HG03139 (cell line): ENCODE data around the gene HGD.
A peak's percentile ranks its signal among the peaks of the same experiment; 100 is the strongest.
"Not testable (repeated sequence)": the region's sequence is repeated elsewhere in the genome, so short reads cannot be mapped to it uniquely, and the experiment has no call there.

Experiments
- ATAC-seq: cut with Tn5 transposase; IDR thresholded peaks from one replicate; pipeline ENCODE4 v1.9.1; 2021; ENCODE audit not compliant: unreplicated experiment

The HGD gene, protein sequence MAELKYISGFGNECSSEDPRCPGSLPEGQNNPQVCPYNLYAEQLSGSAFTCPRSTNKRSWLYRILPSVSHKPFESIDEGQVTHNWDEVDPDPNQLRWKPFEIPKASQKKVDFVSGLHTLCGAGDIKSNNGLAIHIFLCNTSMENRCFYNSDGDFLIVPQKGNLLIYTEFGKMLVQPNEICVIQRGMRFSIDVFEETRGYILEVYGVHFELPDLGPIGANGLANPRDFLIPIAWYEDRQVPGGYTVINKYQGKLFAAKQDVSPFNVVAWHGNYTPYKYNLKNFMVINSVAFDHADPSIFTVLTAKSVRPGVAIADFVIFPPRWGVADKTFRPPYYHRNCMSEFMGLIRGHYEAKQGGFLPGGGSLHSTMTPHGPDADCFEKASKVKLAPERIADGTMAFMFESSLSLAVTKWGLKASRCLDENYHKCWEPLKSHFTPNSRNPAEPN

DNA sequence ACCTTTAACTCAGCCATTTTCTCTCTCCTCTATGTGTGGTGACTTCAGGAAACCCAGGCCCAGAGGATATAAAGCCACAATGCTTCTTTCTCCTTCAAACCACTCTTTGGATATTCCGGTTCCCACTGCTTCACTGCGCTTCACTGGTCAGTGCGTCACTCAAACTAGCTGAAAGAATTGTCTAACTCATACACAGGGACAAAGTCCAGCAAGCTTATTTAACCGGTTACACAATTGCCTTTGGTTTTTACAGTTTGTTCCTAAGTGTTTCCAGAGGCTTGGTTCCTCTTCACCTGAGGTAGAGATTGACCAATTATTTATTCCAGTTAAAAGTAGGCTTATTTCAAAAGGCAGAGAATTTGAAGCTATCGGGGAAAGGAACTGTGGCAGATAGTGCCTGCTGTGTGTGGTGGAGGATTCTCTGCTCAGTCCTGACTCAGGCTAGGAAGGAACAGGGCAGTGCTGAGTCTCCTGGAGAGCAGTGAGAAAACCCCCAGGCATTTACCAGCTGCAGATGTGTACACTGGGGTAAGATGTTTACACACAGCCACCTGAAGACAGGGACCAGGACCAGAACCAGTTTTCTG, at the start of gene HGD:
HGD (minus strand) TSS at position 145 of the 587 bp plus-strand sequence; CDS start at position 17, 128 bp downstream.
- ATAC-seq, result no peak

DNA sequence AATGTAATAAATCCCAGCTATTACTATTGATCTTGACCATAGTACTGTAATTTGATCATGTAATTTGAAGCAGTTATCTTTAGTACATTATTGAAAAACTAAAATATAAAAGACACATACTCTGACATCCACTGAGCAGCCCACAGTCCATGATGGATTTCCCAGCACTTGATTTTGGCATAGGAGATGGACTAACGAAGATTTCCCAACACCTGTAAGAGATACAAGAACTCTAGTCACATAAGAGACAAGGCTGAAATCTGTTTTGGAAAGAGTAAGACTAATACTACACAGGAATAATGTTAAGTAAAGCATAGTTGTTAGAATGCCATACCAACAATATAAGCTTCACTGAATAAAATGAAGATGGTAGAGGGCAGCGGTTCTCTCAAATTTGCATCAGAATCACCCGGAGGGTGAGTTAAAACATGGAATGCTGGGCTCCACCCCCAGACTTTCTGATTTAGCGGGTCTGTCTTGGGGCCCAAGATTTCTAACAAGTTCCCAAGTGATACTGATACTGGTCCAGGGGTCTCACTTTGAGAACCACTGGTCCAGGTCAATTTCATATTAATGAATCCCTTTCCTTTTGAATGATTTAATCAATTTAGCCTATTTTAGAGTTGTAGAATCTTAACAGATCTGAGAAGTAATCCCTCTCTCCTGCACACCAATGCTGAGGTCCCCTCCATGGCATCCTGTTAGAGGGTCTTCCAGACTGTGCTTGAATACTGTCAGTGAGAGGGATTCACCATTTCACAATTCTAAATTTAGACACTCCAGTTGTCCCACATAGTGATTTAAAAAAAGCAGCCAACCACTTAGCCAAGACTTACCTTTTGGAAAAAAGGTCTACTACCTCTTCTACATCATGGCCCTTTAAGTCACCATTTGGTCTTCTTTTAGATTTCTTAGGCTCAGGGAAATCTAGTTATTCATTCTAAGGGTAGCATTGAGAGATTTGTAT, 48.8 kb upstream of the HGD start:
- ATAC-seq, result no peak

DNA sequence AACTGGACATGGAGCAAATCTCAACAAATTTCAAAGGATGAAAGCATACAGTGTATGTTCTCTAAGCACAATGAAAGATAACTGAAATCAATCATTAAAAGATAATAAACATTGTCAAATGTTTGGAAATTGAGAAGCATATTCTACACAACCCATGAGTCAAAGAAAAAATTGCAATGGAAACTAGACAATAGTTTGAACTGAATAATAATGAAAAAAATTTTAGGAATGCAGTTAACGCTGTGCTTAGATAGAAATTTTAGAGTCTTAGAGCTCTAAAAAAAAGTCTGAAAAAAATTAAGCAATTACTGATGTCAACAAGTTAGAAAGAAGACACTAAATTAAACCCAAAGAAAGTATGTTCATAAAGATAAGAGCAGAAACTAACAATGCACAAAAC, 44.8 kb upstream of the HGD start:
- no peak for ATAC-seq

DNA sequence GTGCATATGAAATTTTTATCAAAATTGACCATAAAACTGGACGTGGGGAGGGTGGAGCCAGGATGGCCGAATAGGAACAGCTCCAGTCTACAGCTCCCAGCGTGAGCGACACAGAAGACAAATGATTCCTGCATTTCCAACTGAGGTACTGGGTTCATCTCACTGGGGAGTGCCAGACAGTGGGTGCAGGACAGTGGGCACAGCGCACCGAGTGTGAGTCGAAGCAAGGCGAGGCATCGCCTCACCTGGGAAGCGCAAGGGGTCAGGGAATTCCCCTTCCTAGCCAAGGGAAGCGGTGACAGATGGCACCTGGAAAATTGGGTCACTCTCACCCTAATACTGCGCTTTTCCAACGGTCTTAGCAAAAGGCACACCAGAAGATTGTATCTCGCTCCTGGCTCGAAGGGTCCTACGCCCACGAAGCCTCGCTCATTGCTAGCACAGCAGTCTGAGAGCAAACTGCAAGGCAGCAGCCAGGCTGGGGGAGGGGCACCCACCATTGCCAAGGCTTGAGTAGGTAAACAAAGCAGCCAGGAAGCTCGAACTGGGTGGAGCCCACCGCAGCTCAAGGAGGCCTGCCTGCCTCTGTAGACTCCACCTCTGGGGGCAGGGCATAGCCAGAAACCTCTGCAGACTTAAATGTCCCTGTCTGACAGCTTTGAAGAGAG, 37.3 kb upstream of the HGD start:
- ATAC-seq, result not testable (repeated sequence)

DNA sequence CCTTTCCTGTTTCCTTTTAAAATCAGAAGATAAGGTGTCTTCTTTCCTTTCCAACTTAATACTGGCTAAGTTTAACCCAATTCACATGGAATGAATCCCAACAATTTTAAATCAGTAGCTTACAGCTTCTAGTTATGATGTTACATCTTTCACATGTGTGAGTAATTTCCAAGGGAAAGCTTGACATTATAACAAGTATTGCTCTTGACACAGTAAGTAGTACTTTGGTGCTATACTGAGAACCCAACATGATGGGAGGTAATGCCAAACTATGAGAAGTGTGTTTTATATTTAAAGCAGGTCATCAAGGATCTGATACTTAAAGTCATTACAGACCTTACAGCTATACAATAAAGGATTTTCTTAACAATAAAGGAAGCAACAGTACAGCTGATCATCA, 31.2 kb upstream of the HGD start:
- no peak for ATAC-seq

DNA sequence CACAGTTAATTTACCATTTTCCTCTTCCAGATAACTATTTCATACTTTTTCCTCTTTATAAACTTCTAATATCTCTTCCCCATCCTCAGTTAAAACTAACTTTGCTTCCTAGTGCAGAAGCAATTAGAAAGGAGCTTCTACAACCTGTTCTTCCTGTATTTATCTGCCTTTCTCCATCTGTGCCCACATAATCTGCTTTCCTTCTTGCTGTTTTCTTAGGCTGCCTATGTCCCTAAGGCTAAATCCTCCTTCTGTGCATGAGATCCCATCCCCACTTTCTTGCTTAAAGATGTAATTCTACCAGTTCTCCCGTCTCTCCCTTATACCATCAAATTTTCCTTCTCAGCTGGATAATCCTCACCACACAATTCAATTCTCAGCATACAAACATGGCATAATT, 28.3 kb upstream of the HGD start:
- ATAC-seq, result no peak

DNA sequence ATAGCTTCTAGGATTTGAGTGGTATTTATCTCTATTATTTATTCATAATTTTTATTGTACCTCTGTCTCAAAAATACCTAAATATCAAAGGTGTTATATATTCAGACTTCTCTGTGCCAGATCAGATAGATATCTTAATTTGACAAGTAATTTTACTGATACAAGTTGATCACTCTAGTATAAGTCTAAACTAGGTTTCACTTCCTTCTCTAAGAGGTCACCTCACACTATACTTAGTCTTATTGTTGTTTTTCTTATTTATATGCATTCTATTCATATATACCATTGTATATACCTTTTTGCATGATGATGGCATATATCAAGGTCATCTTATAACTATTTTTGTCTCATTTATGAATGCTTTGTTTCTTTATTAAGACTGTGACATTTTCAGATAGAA, 26.4 kb upstream of the HGD start:
- no peak for ATAC-seq

DNA sequence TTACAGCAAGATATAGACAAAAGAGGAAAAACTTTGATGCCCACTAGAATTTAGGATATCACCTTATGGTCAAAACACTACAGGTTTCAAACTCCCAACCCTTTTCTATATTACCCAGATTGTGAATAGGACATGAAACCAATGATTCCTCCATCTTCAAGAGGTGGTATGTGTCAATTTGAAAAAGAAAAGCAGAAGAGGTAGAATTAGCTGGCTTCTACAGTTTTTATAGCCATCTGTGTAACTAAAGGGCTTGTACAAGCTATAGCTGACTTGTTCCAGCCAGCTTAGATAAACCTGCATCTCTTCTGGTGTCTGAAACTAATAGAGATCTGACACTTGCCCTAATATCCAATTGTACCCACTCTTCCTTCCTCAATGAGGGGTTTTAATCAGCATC, 24.9 kb upstream of the HGD start:
- no peak for ATAC-seq

DNA sequence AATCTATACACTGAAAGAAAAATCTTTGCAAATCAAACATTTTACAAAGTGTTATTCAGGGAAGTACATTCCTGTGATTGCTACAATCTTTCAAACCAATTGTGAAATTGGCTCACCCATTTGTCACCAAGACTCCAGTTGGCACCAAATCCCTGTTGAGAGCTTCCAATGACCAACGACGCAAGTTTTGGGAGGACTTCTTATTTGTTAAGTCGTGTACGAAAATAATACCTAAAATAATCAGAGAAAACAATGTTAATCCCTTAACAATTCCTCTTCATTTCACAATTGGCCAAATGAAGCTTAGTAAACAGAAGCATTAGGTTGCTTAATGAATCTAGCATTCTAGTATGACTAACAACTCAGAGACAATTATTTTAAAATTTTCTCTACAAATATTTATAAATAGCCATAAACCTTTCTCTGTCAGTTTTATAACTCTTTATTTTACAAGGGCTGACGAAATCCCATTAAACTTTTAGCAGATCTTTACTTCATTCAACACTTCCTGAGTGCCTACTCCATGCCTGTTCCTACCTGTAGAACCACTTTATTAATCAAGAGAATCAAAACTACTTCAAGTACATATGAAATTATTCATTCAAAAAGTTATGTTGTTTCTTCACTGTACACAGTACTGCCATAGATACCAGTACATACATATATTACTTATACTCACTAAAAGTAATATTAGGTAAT, 24.0 kb upstream of the HGD start:
- no peak for ATAC-seq

DNA sequence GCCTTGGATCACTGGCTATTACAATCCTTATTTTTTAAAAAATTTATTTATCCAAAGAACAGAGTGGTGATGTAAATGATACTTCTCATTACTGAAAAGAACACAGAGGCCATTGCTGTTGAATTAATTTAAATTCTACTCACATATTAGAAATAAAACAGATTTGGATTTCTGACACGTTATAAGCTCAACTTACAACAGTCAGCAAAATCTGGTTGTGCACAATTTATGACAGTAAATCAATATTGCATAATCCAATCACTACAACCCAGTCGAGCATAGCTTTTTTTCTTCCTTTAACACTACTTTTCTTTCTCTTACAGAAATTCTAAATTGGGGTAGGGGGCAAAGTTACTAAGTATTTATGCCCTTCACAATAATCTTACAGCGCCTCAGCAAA, 17.3 kb upstream of the HGD start:
- no peak for ATAC-seq

DNA sequence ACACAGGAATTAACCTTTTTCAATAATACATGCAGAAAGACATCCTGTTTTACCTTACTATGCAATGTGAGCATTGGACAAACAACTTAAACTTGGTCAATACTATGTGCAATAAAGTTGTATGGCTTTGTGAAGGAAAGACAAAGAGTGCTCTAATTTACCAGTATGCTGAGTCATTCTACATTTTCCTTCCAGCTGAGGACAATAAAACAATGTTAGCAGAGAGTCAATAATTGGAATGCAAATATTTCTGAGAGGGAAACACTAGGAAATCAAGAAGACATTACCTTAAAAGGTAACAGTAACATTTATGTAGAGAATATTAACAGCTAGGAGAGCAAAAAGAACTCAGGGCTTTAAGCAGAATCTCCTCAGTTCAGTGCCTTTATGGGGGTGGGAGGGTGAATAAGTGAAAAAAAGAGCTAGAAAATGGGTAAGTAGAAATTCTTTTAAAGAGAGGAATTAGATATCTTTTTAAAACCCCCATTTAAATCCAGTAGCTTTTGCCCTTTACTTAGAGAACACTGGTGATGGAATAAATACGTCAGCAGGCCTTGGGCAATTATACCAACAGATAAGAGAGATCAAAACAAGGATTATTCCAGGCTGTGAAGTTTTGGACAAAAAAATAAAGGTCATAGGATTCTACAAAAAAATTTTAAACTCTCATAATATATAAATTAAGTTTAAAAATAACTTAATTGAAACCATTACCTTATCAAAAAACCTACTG, 11.6 kb upstream of the HGD start:
- no peak for ATAC-seq

DNA sequence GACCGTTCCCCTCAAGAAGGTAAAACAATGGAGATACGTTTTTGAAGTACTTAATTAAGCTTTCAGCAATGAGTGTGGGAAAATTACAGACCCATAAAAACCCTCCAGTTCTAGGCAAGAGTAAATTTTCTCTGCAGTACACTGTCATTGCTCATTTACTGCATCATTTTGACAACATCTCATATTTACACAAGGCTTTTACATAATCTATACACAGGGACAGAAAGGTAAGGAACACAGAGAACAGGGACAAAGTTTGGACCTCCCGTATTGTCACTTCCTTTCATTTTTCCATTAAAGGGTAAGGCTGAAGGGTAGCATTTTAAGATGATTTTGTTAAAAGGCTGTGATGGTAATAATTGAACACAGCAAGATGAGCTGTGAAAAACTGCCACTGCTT, 7.4 kb upstream of the HGD start:
- no peak for ATAC-seq

DNA sequence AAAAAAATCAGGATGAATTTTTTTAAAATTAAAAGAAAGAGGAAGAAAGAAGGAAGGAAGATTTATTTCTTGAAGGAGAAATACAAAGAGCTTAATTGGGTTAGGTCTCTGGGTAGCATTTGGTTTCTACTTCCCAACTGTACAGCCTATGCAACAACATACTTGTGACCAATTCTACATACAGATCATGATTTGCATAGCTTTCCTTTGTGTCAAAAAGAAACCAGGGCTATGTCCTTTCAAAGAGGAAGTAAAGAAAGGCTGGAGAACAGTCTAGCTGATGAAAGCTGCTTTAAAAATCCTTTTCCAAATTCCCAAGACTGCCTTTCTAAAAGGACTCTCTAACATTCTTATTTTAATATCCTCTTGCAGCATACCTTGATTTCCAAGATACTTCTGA, 6.1 kb upstream of the HGD start:
- peak; percentile 97 for ATAC-seq

DNA sequence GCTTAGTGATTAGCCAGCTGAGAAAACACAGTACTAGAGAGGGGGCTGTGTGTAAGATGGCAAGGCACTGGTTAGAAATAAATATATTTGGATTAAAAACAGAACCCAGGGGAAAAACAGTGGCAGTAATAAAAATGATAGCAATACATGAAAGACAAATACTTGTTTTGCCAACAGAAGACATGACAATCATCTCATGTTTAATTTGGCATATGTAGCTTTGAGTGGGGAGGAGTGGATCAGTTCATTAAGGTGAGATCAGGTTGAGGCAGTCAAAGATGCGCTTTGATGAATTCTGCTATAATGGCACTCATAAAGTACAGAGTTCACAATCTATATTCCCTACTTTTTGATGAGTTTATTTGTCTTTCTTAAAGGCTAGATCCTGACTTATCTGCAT, 3.4 kb upstream of the HGD start:
- no peak for ATAC-seq

DNA sequence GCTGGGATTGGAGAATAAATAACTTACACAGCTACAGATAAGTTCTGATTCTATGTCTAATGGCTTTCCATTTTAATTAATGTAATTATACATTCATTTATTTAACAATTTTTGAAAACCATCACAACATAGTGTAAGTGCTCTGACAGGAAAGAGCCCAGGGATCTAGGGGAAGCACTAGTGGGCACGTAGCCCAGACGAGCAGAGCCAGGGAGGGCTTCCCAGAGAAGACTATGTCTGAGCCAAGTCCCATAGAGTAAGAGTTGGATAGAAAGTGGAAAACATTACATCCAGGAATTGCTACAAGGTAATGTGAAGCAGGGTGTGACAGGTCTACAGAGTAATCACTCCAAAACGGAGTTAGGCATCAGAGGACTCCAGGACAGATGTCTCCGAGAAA, 2.9 kb upstream of the HGD start:
- no peak for ATAC-seq

DNA sequence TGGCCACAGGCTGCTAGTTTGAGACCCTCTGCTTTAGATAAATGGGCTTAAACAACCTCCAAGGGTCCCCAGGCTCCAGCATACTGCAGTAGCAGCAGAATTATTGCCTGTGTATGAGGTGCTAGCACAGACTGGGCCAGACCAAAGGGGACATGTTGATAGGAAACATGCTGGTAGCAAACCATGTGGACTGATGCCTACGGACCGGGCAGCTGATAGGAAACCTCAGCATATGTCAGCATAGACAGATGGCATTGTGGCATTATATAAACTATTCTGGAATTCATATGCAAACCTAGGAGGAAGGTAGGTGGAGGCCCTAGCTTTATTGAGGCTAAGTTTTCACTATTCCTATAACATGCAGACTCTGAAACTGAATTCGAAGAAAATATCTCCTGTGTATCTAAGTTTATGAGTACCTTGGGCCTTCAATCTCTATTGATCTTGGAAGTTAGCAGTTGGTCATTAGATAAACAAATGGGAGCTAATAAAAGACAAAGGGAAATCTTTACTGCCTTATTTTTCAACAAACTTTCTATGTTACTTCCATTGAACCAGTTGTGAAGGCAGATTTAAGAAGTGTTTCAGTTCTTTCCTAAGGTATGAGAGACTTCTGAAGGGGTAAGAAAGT, 1.7 kb upstream of the HGD start:
- no peak for ATAC-seq

DNA sequence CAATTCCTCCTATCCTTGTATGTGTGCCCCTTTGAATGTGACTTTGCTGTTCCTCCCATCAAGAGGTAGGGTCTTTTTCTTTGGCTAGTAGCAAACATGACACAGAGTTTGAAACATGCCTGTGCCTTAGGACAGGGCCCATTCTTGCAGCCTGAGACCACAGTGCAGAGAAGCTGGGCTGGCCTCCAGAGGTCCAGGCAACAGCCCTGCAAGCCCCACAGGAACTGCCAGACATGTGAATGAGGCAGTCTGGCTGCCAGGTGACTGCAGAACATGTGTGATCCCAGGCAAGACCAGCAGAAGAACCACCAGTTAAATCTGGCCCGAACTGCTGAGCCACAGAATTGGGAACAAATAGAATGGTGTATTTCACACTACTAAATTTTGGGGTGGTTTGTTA, 1.2 kb upstream of the HGD start:
- ATAC-seq, result no peak

DNA sequence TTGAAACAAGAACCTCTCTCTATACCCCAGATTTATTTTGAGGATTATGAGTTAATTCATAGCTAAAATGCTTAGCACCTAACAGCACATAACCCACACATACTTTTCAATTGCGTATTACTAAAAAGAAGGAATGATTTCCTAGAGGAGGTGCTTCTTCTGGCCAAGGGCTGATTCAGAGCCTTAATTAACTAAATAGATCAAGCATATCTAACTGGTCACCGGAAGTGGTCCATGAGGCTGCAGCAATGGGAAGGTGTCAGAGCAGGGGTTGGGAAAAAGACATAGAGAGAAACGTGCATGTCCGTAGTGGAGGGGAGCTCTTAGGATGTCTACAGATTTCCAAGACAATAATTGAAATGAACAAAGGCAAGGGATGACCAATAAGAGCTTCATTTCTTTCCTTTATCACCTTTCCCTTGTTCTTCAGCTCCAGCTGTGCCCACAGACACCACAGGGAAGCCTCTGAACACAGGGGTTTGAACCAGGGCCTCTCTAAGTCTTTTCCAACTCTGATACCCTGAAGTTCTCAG, 467 bp downstream of the HGD start:
- ATAC-seq, result no peak

DNA sequence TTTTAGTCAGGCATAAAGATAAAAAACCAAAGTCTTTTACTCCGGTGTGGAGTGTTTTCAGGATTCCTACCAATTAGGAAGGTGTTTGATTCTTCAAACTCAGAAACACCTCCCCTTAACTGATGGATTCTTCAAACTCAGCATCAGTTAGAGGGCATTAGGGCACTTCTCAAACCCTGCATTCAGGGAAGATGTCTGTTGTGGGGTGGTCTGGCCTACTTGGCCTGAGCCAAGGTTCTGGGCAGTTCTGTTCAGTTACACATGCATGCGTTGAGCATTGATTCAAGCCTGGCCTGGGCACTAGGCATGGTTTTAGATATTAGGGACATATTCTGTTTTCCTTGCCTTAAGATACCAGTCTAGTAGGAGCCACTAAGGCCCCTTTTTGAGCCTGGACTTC, 1.0 kb downstream of the HGD start:
- no peak for ATAC-seq
